ENCODE data around the gene CCR5. TPM values are rescaled to one million over a fixed set of nuclear protein-coding genes. Genes with fewer than 3 reads are reported as not detected.
"Not testable (repeated sequence)": the region's sequence is repeated elsewhere in the genome, so short reads cannot be mapped to it uniquely, and the experiment has no call there.

CCR5 gene
- total RNA-seq, 3 donors from 2014 or later = 0.73 to 0.98 (median 0.96) TPM

DNA sequence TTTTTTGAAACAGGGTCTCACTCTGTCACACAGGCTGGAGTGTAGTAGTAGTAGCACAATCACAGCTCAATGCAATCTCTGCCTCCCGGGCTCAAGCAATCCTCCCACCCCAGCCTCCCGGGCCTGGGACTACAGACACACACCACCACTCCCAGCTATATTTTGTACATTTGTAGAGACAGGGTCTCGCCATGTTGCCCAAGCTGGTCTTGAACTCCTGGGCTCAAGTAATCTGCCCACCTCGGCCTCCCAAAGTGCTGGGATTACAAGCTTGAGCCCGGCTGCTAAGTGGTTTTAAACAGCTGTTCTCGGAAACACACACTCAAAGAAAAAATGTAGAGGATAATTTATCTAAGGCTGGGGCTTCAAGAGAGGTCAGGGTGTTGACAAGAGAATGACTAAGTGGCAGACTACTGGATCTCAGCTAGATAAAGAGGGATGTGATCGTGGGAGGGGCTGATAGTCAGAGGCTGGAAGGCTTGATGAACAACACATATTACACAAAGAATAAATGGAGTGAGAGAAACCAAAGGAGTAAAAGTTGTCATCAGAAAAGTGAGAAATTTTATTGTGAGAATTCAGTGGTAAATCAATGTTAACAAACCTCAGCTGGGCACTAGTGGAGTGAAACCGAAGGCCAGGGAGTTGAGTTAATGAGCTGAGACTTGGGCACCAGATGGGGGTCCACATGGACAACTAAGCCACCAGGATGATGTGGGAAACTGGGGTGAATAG, 29.4 kb downstream of the CCR5 start:
- no peak for DNase-seq (ENCODE audit: low spot score in 2 of 2)
- H3K9me3 ChIP-seq = no peaks in the 10 kb centered on the region
- H3K27me3 ChIP-seq = no peaks in the 10 kb centered on the region
- H3K27ac ChIP-seq = no peak overlapping the region
- no peak overlapping the region for H3K4me3 ChIP-seq
- TF ChIP-seq POLR2A (IDR thresholded peaks at IDR 0.05) = no peak
- TF ChIP-seq POLR2AphosphoS5 (IDR thresholded peaks at IDR 0.05) = no peak
- TF ChIP-seq, protein P1, sequence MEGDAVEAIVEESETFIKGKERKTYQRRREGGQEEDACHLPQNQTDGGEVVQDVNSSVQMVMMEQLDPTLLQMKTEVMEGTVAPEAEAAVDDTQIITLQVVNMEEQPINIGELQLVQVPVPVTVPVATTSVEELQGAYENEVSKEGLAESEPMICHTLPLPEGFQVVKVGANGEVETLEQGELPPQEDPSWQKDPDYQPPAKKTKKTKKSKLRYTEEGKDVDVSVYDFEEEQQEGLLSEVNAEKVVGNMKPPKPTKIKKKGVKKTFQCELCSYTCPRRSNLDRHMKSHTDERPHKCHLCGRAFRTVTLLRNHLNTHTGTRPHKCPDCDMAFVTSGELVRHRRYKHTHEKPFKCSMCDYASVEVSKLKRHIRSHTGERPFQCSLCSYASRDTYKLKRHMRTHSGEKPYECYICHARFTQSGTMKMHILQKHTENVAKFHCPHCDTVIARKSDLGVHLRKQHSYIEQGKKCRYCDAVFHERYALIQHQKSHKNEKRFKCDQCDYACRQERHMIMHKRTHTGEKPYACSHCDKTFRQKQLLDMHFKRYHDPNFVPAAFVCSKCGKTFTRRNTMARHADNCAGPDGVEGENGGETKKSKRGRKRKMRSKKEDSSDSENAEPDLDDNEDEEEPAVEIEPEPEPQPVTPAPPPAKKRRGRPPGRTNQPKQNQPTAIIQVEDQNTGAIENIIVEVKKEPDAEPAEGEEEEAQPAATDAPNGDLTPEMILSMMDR (IDR thresholded peaks at IDR 0.05) = no peak
- H3K36me3 ChIP-seq = no peaks in the 10 kb centered on the region
- no peaks in the 10 kb centered on the region for H3K4me1 ChIP-seq
- intact Hi-C loops (cut with DNase I; ENCODE audit: low total_unique reads) = no loop called here

DNA sequence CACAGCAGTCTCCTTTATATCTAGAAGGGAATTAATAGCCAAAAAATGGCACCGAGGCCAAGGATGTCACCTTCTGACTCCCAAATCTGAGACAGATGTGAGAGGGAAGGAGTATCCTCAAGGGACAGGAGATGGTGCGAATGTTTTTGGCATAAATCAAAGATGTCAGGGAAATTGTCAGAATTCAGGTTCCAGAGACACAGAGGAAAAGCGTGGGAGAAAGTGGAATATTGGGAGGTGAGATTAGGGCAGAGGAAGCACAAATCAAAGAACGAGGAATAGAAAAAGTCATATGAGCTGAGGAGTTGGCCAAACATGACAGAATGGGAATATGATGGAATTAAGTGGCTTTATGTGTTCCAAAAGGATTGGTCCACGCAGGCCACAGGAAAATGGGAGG, 30.1 kb downstream of the CCR5 start:
- Histone ChIP-seq H3K36me3 (no peaks in the 10 kb centered on the region), H3K4me1 (no peaks in the 10 kb centered on the region), H3K9me3 (no peaks in the 10 kb centered on the region), H3K27me3 (no peaks in the 10 kb centered on the region), H3K4me3 (no peak overlapping the region), H3K27ac (no peak overlapping the region)
- no peak for DNase-seq (ENCODE audit: low spot score in 2 of 2)
- intact Hi-C loops (cut with DNase I; ENCODE audit: low total_unique reads) = no loop called here
- TF ChIP-seq, protein P1 (IDR thresholded peaks at IDR 0.05) = no peak
- TF ChIP-seq POLR2AphosphoS5 (IDR thresholded peaks at IDR 0.05) (no peak), POLR2A (IDR thresholded peaks at IDR 0.05) (no peak)

DNA sequence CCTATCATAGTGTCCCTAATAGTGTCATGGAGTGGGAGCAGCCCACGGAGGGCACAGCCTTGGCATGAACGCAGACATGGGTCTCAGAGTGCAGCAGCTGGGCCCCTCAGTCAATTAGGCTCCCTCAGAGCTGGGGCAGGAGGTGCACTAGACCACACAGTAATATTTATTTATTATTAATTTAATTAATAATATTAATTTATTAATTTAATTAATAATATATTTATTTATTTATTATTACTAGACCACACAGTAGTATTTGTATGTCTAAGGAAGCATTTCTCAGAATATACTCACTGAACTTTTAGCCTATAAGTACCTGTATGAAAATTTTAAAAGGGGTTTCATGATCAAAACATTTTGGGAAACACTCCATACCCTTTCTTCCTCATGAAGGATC, 30.8 kb downstream of the CCR5 start:
- intact Hi-C loops (cut with DNase I; ENCODE audit: low total_unique reads) = no loop called here
- DNase-seq (ENCODE audit: low spot score in 2 of 2) = no peak
- no peaks in the 10 kb centered on the region for H3K4me1 ChIP-seq
- no peaks in the 10 kb centered on the region for H3K36me3 ChIP-seq
- TF ChIP-seq, protein P1 (IDR thresholded peaks at IDR 0.05) = no peak
- TF ChIP-seq POLR2AphosphoS5 (IDR thresholded peaks at IDR 0.05) (no peak), POLR2A (IDR thresholded peaks at IDR 0.05) (no peak)
- H3K9me3 ChIP-seq = no peaks in the 10 kb centered on the region
- H3K27me3 ChIP-seq = no peaks in the 10 kb centered on the region
- H3K27ac ChIP-seq = no peak overlapping the region
- no peak overlapping the region for H3K4me3 ChIP-seq

DNA sequence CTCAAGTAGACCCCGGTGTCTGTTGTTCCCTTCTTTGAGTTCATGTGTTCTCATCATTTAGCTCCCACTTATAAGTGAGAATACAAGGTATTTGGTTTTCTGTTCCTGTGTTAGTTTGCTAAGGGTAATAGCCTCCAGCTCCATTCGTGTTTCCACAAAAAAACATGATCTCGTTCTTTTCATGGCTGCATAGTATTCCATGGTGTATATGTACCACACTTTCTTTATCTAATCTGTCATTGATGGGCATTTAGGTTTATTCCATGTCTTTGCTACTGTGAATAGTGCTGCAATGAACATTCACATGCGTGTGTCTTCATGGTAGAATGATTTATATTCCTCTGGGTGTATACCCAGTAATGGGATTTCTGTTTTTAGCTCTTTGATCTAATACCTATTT, 32.2 kb downstream of the CCR5 start:
- H3K4me1 ChIP-seq; H3K36me3 ChIP-seq; H3K27me3 ChIP-seq; intact Hi-C loops (cut with DNase I; ENCODE audit: low total_unique reads); H3K4me3 ChIP-seq; H3K9me3 ChIP-seq; H3K27ac ChIP-seq; DNase-seq (ENCODE audit: low spot score in 2 of 2): not testable (repeated sequence)

DNA sequence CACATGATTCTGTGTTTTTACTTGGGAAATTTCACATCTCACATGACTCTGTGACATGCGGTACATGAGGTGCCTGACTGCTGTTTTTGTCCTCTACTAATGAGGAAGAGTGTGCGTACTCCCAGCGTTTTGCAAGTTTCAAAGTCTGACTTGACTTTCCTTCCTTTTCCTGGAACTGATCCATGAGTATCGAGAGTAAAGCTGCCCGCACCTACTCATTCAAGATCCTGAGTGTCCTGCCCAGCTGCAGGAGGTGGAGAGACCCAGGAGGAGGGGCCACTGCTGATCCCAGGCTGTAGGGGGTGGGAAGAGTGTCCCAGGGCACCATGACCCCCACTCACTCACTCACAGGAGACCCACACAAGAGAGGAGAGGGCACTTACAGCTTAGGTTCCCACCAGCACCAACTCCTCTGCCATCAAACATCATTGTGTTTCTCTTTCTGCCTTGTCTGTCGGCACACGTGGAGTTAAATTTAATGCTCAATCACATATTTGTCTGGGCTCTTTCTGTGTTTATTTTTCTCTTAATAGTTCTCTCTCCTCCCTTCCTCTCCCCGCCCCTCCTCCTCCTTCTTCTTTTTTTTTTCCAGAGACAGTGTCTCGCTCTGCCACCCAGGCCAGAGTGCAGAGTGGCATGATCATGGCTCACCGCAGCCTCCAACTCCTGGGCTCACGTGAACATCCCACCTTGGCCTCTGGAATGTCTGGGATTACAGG, 34.7 kb downstream of the CCR5 start:
- Histone ChIP-seq H3K9me3 (no peaks in the 10 kb centered on the region), H3K27ac (peak overlapping the region; percentile 11 to 84), H3K4me1 (no peaks in the 10 kb centered on the region), H3K27me3 (peaks cover 0 to 7% of the 10 kb centered on the region in 2 donors), H3K4me3 (peak overlapping the region in 1 of 3 donors; percentile 27), H3K36me3 (no peaks in the 10 kb centered on the region)
- DNase-seq (ENCODE audit: low spot score in 2 of 2) = no peak
- intact Hi-C loops (cut with DNase I; ENCODE audit: low total_unique reads) = no loop called here
- TF ChIP-seq, protein P1 (IDR thresholded peaks at IDR 0.05) = no peak
- peak in 1 of 3 donors; percentile 56 for TF ChIP-seq POLR2AphosphoS5 (IDR thresholded peaks at IDR 0.05)

All from breast epithelium (tissue), 4 donors.